Measurements from ENCODE around the gene STK38L. TPM values are rescaled to one million over a fixed set of nuclear protein-coding genes. Genes with fewer than 3 reads are reported as not detected.

The STK38L gene
- total and polyA plus RNA-seq, 4 donors: 54.6 to 414 (median 156) TPM

DNA sequence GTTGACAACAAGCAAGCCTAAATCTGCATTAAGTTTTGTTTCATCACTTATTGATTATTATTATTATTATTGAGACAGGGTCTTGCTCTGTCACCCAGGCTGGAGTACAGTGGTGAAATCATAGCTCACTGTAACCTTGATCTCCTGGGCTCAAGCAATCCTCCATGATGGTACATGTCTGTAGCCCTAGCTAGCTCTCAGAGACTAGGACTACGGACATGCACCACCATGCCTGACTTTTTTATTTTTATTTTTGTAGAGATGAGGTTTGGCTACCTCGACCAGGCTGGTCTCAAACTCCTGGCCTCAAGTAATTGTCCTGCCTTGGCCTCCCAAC lies 35.7 kb upstream of the STK38L start:
- Histone ChIP-seq H3K27ac (ENCODE audit: low read depth in 1 of 2, low read length in 2 of 2) (no peak overlapping the region), H3K9me3 (ENCODE audit: control insufficient read depth, low read length) (no peaks in the 10 kb centered on the region), H3K27me3 (ENCODE audit: control insufficient read depth in 1 of 2, insufficient read depth in 2 of 2, low read length in 1 of 2) (no peaks in the 10 kb centered on the region), H3K4me1 (ENCODE audit: control insufficient read depth in 1 of 2, insufficient read depth in 2 of 2, low read length in 2 of 2) (no peaks in the 10 kb centered on the region), H3K4me3 (ENCODE audit: low read length in 2 of 2) (no peak overlapping the region), H3K36me3 (ENCODE audit: control insufficient read depth in 1 of 2, insufficient read depth in 2 of 2, low read length in 1 of 2) (no peaks in the 10 kb centered on the region)
- ATAC-seq (ENCODE audit: low FRiP score): no peak
- DNase-seq: no peak
- intact Hi-C loops (cut with DNase I): no loop called here
- WGBS, 2 donors: 91 to 98% methylated on average over 2 of the region's 2 CpGs

DNA sequence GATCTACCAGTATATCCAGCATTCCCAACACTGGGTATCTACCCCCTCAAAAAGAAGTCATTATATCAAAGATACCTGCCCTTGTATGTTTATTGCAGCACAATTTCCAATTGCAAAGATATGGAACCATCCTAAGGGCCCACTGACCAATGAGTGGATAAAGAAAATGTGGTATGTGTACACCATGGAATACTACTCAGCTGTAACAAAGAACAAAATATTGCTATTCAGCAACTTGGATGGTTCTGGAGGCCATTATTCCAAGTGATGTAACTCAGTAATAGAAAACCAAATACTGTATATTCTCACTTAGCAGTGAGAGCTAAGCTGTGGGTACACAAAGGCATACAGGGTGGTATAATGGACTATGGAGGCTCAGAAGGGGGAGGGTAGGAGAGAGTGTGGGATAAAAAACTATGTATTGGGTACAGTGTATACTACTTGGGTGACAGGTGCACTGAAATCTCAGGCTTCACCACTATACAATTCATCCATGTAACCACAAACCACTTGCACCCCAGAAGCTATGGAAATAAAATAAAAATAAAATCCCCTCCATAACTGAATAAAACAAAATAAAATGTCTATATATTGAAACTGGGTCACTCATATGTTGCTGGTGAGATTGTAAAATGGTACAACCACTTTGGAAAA lies 34.7 kb upstream of the STK38L start:
- H3K27me3 ChIP-seq (ENCODE audit: control insufficient read depth in 1 of 2, insufficient read depth in 2 of 2, low read length in 1 of 2): no peaks in the 10 kb centered on the region
- DNase-seq (no peak), ATAC-seq (ENCODE audit: low FRiP score) (no peak)
- intact Hi-C loops (cut with DNase I): no loop called here
- no peaks in the 10 kb centered on the region for H3K4me1 ChIP-seq (ENCODE audit: control insufficient read depth in 1 of 2, insufficient read depth in 2 of 2, low read length in 2 of 2)
- H3K36me3 ChIP-seq (ENCODE audit: control insufficient read depth in 1 of 2, insufficient read depth in 2 of 2, low read length in 1 of 2): no peaks in the 10 kb centered on the region
- no peak overlapping the region for H3K27ac ChIP-seq (ENCODE audit: low read depth in 1 of 2, low read length in 2 of 2)
- H3K4me3 ChIP-seq (ENCODE audit: low read length in 2 of 2): no peak overlapping the region
- H3K9me3 ChIP-seq (ENCODE audit: control insufficient read depth, low read length): no peaks in the 10 kb centered on the region

DNA sequence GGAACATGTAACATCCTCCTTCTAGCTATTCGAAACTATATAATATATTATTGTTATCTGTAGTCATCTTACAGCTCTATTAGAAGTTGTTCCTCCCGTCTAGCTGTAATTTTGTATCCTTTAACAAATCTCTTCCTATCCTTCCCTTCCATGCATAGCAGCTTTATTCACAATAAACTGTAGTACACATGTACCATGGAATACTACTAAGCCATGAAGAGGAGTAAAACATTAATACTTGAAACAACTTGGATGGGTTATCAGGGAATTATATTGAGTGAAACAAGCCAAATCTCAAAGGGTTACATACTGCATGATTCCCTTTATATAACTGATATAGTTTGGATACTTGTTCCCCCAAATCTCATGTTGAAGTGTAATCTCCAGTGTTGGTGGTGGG lies 33.9 kb upstream of the STK38L start:
- DNase-seq (no peak), ATAC-seq (ENCODE audit: low FRiP score) (no peak)
- no peak overlapping the region for H3K4me3 ChIP-seq (ENCODE audit: low read length in 2 of 2)
- WGBS, 2 donors: 96 to 98% methylated on average over 2 of the region's 2 CpGs
- no peaks in the 10 kb centered on the region for H3K4me1 ChIP-seq (ENCODE audit: control insufficient read depth in 1 of 2, insufficient read depth in 2 of 2, low read length in 2 of 2)
- intact Hi-C loops (cut with DNase I): no loop called here
- H3K27me3 ChIP-seq (ENCODE audit: control insufficient read depth in 1 of 2, insufficient read depth in 2 of 2, low read length in 1 of 2): no peaks in the 10 kb centered on the region
- no peak overlapping the region for H3K27ac ChIP-seq (ENCODE audit: low read depth in 1 of 2, low read length in 2 of 2)
- H3K36me3 ChIP-seq (ENCODE audit: control insufficient read depth in 1 of 2, insufficient read depth in 2 of 2, low read length in 1 of 2): no peaks in the 10 kb centered on the region
- H3K9me3 ChIP-seq (ENCODE audit: control insufficient read depth, low read length): no peaks in the 10 kb centered on the region

DNA sequence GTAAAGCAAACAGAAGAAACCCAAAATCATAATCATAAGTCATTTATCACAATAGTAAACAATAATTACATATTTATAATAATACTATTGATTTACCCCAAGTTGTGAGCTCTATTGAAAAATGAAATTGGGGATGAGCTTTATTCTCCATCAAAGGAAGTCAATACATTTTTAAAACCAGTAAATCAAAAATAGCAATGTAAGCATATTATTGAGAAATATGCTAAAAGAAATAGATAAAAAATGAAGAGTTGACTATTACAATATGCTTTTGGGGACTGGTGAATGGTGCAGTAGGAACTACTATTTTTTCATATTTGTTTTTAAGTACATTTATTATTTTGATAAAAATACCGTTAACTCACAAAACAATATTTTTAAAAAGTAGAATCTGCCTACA lies 31.2 kb upstream of the STK38L start:
- DNase-seq: no peak
- H3K36me3 ChIP-seq (ENCODE audit: control insufficient read depth in 1 of 2, insufficient read depth in 2 of 2, low read length in 1 of 2): peaks cover 0 to 1% of the 10 kb centered on the region in 2 donors
- intact Hi-C loops (cut with DNase I): no loop called here
- no peak overlapping the region for H3K27ac ChIP-seq (ENCODE audit: low read depth in 1 of 2, low read length in 2 of 2)
- no peaks in the 10 kb centered on the region for H3K27me3 ChIP-seq (ENCODE audit: control insufficient read depth in 1 of 2, insufficient read depth in 2 of 2, low read length in 1 of 2)
- H3K4me1 ChIP-seq (ENCODE audit: control insufficient read depth in 1 of 2, insufficient read depth in 2 of 2, low read length in 2 of 2): no peaks in the 10 kb centered on the region
- WGBS, 2 donors: 95 to 98% methylated on average over 1 of the region's 1 CpG
- H3K9me3 ChIP-seq (ENCODE audit: control insufficient read depth, low read length): no peaks in the 10 kb centered on the region
- no peak overlapping the region for H3K4me3 ChIP-seq (ENCODE audit: low read length in 2 of 2)
- ATAC-seq (ENCODE audit: low FRiP score): no peak

DNA sequence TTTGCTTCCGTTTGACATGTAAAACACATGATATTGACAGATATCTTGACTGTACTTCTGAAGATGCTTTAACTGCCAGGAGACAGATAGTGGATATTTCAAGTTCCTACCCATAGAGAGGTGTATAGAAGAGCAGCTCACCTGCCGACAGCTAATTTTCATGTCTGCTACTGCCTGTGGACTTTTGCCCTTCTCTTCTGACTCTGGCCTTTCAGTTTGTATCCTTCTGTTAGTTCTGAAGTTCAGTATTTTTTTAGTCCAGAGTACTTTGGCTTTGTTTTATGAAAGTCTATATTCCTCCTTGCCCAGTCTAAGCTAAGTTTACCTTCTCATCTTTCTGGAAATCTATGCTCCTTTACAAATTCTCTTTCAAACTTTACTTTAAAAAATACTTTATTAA lies 30.8 kb upstream of the STK38L start:
- DNase-seq (no peak), ATAC-seq (ENCODE audit: low FRiP score) (no peak)
- intact Hi-C loops (cut with DNase I): no loop called here

DNA sequence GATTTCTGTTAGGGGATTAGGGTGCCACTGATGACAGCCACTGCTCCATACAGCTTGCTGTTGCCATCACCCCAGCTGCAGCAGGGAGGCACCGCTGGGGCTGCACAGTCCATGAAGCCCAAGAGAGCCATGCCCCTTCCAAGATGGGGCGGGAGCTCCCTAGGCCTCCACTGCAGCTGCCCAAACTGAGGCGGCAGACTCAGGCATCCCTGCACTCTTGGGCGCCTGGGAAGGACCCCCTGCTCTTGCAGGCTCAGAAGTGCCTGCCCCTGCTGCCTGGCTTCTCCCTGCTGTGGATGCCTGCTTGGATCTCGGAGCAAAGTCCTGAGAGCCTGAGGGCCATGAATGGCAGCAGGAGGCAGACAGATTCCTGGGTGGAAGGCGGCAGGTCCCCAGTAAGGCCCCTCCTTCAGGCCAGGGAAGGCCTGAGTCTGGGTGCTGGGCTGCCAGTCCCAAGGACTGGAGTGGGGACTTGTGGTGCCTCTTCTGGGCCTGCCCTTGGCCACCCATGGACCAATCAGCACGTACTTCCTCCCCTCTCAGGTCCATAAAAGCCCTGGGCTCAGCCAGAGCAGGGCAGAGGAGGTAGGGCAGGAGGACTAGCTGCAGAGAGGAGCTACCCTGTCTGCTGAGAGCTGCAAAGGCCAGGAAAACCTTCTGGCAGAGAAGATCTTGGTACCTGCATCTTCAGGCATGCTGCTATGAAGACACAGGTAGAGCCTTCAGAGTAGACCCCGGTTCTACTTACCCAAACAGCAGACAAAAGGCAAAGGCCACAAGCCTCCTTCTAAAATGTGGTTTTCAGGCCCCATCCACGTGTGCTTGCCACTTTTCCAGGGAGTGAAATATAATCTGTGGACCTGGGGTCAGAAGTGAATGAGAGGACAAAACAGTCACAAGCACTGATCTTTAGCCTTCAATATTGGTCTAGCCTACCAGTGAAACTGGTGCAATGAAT lies 30.0 kb upstream of the STK38L start:
- Histone ChIP-seq H3K27me3 (ENCODE audit: control insufficient read depth in 1 of 2, insufficient read depth in 2 of 2, low read length in 1 of 2) (no peaks in the 10 kb centered on the region), H3K36me3 (ENCODE audit: control insufficient read depth in 1 of 2, insufficient read depth in 2 of 2, low read length in 1 of 2) (peaks cover 0 to 1% of the 10 kb centered on the region in 2 donors), H3K4me3 (ENCODE audit: low read length in 2 of 2) (no peak overlapping the region), H3K27ac (ENCODE audit: low read depth in 1 of 2, low read length in 2 of 2) (no peak overlapping the region), H3K4me1 (ENCODE audit: control insufficient read depth in 1 of 2, insufficient read depth in 2 of 2, low read length in 2 of 2) (no peaks in the 10 kb centered on the region), H3K9me3 (ENCODE audit: control insufficient read depth, low read length) (no peaks in the 10 kb centered on the region)
- WGBS, 2 donors: 95 to 97% methylated on average over 9 of the region's 9 CpGs
- ATAC-seq (ENCODE audit: low FRiP score) (no peak), DNase-seq (no peak)
- intact Hi-C loops (cut with DNase I): no loop called here

More for the DNA sequence above, 30.8 kb upstream of the STK38L start:
- Histone ChIP-seq H3K9me3 (ENCODE audit: control insufficient read depth, low read length) (no peaks in the 10 kb centered on the region), H3K27me3 (ENCODE audit: control insufficient read depth in 1 of 2, insufficient read depth in 2 of 2, low read length in 1 of 2) (no peaks in the 10 kb centered on the region), H3K4me3 (ENCODE audit: low read length in 2 of 2) (no peak overlapping the region), H3K36me3 (ENCODE audit: control insufficient read depth in 1 of 2, insufficient read depth in 2 of 2, low read length in 1 of 2) (peaks cover 0 to 1% of the 10 kb centered on the region in 2 donors), H3K27ac (ENCODE audit: low read depth in 1 of 2, low read length in 2 of 2) (no peak overlapping the region), H3K4me1 (ENCODE audit: control insufficient read depth in 1 of 2, insufficient read depth in 2 of 2, low read length in 2 of 2) (no peaks in the 10 kb centered on the region)
- WGBS, 2 donors: 90 to 93% methylated on average over 2 of the region's 2 CpGs

DNA sequence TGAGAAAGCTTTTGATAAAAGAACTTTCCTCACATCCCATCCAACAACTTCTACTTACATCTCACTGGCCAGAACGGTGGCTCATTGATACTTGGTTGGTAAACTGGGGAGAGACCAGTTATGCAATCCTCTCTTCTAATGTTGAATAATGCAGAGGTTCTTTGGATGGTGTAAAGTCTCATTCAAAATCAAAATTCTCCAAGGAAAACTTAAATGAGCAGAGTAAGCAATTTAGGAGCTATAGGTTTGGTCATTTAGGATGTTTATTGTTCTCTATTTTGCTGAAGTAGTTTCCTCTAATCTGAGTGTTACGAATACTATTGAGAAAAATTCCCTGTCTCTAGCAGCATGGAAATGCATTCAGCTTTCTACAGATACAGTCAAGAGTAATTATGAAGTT lies 26.5 kb upstream of the STK38L start:
- Histone ChIP-seq H3K4me1 (ENCODE audit: control insufficient read depth in 1 of 2, insufficient read depth in 2 of 2, low read length in 2 of 2) (no peaks in the 10 kb centered on the region), H3K36me3 (ENCODE audit: control insufficient read depth in 1 of 2, insufficient read depth in 2 of 2, low read length in 1 of 2) (peaks cover 0 to 1% of the 10 kb centered on the region in 2 donors), H3K27ac (ENCODE audit: low read depth in 1 of 2, low read length in 2 of 2) (no peak overlapping the region), H3K9me3 (ENCODE audit: control insufficient read depth, low read length) (no peaks in the 10 kb centered on the region), H3K4me3 (ENCODE audit: low read length in 2 of 2) (no peak overlapping the region), H3K27me3 (ENCODE audit: control insufficient read depth in 1 of 2, insufficient read depth in 2 of 2, low read length in 1 of 2) (no peaks in the 10 kb centered on the region)
- ATAC-seq (ENCODE audit: low FRiP score) (no peak), DNase-seq (no peak)
- intact Hi-C loops (cut with DNase I): no loop called here
- 94 to 95% methylated on average over 2 of the region's 2 CpGs for WGBS, 2 donors

DNA sequence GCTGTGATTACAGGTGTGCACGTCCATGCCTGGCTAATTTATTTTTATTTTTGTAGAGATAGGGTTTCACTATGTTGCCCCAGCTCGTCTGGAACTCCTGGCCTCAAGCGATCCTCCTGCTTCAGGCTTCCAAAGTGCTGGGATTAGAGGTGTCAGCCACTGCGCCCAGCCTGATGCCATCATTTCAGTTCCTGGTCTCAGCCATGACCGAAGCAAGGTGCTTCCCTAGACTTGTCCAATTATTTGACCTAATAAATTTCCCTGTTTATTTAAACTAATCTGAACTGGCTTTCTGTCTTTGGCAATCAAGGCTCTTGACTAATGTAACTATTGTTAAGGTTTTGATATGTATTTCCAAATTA lies 24.4 kb upstream of the STK38L start:
- ATAC-seq (ENCODE audit: low FRiP score) (no peak), DNase-seq (no peak)
- intact Hi-C loops (cut with DNase I): no loop called here
- 89 to 91% methylated on average over 5 of the region's 5 CpGs for WGBS, 2 donors
- H3K36me3 ChIP-seq (ENCODE audit: control insufficient read depth in 1 of 2, insufficient read depth in 2 of 2, low read length in 1 of 2): peaks cover 0 to 1% of the 10 kb centered on the region in 2 donors
- H3K4me3 ChIP-seq (ENCODE audit: low read length in 2 of 2): no peak overlapping the region
- H3K4me1 ChIP-seq (ENCODE audit: control insufficient read depth in 1 of 2, insufficient read depth in 2 of 2, low read length in 2 of 2): no peaks in the 10 kb centered on the region
- H3K27ac ChIP-seq (ENCODE audit: low read depth in 1 of 2, low read length in 2 of 2): no peak overlapping the region
- no peaks in the 10 kb centered on the region for H3K9me3 ChIP-seq (ENCODE audit: control insufficient read depth, low read length)
- H3K27me3 ChIP-seq (ENCODE audit: control insufficient read depth in 1 of 2, insufficient read depth in 2 of 2, low read length in 1 of 2): no peaks in the 10 kb centered on the region
